Measurements from ENCODE around the gene PLCH2.

- TF ChIP-seq EZH2phosphoT487 (IDR thresholded peaks at IDR 0.05; ENCODE audit: borderline replicate concordance) (no peak), CTCF (conservative IDR thresholded peaks at IDR 0.05; ENCODE audit: low read length) (no peak)
These were observed 34.3 kb upstream of the PLCH2 start for GRCh38 chr1:2441746-2442145.
